HG02678 (cell line): Measurements from ENCODE around the gene SCG3.

ENCODE experiments used
- ATAC-seq: cut with Tn5 transposase; IDR thresholded peaks from one replicate; pipeline ENCODE4 v1.9.1; 2021; ENCODE audit warnings: mild to moderate bottlenecking, moderate library complexity; ENCODE audit not compliant: unreplicated experiment

Gene SCG3

GRCh38 chr15:51755790-51756189 is 74.5 kb downstream of the SCG3 start:
- no peak for ATAC-seq

- ATAC-seq, result no peak
Measured at GRCh38 chr15:51756482-51756881, 75.2 kb downstream of the SCG3 start.

- no peak for ATAC-seq
Measured at GRCh38 chr15:51757450-51757849, 76.1 kb downstream of the SCG3 start.

- no peak for ATAC-seq
Measured at GRCh38 chr15:51758645-51759044, 77.3 kb downstream of the SCG3 start.

GRCh38 chr15:51759557-51760070 is 78.3 kb downstream of the SCG3 start:
- ATAC-seq, result no peak

GRCh38 chr15:51760805-51761204 is 79.5 kb downstream of the SCG3 start:
- no peak for ATAC-seq

GRCh38 chr15:51765751-51766150 is 84.4 kb downstream of the SCG3 start:
- ATAC-seq, result no peak

- ATAC-seq, result no peak
Measured at GRCh38 chr15:51766341-51766740, 85.0 kb downstream of the SCG3 start.

- no peak for ATAC-seq
Measured at GRCh38 chr15:51768018-51768417, 86.7 kb downstream of the SCG3 start.
